NCI-H1930 (cell line): ENCODE measurements around the gene NUP88.

Source experiments
- DNase-seq, 2 experiments: peaks; one replicate each; lab custom pipeline; 2025; lab: John Stamatoyannopoulos, UW

NUP88 gene

DNA sequence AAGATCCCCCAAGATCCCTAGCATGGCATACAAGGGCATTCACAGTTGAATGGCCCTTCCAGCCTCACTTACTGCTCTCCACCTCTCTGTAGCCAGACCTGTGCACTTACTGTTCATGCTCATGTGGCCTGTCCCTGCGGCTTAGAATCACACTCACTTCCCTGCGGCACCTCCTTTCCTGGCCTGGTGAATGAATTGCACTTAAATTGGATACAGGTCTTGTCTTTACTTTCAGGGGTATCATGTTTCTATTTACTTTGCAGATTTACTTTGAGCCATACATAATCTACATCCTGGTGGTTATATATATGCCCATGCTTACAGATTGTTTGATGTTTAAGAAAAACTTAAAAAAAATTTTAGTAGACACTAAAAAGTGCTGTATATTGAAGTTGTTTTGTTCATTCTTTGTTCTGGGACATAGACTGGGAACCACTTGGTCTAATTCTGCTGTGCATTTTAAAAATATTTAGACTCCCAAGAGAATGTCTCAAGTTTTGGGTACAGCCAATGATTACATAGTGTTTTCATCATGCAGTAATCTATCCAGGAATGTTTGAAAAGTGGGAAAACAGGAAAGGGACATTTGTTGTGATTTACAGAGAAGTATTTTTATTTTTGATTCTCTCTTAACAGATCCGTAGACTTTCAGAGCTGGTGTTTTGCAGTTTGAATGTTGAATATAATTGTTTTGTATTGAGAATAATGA is 63.9 kb downstream of the NUP88 start:
- DNase-seq = peak in 1 of 2 experiments; percentile 33

GRCh38 chr17:5354886-5355415 is 64.5 kb downstream of the NUP88 start:
- no peak for DNase-seq

DNA sequence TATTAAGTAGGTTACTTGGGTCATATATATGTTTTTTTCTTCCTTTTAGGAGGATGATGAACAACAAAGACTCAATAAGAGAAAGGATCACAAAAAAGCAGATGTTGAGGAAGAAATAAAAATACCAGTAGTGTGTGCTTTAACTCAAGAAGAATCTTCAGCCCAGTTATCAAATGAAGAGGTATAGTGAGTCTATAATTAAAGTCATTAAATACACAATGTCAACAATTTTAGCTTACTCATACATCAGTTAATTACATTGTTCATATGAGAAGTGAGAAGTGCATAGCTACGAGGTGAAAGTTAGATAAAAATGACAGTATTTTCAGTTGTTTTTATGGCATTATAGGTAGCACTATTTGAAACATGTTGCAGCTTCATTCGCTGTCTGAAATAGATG is 65.2 kb downstream of the NUP88 start:
- DNase-seq = no peak

GRCh38 chr17:5352681-5353289 is 66.7 kb downstream of the NUP88 start:
- no peak for DNase-seq

DNA sequence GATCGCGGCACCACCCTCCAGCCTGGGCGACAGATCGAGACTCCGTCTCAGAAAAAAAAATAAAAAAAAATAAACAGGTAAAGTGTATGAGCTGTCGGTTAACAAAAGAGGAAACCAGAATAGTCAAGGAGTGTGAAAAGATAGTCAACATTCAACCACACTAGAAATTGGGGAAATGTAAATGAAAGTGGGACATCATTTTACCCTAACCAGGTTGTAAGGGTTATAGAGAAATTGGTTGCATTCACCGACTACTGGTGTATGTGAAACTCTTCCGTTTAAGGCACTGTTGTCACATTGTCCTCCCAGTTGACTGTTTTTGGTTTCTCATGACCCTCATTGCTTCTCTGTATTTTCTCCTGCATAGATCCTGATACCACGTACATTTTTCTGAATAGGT is 74.5 kb downstream of the NUP88 start:
- DNase-seq = no peak
